ENCODE data around the gene PHACTR2. TPM values are rescaled to one million over a fixed set of nuclear protein-coding genes. Genes with fewer than 3 reads are reported as not detected.
"Not testable (repeated sequence)": the region's sequence is repeated elsewhere in the genome, so short reads cannot be mapped to it uniquely, and the experiment has no call there.

Gene PHACTR2
- total RNA-seq, 4 donors from 2014 or later: 50.8 to 102 (median 65.1) TPM

DNA sequence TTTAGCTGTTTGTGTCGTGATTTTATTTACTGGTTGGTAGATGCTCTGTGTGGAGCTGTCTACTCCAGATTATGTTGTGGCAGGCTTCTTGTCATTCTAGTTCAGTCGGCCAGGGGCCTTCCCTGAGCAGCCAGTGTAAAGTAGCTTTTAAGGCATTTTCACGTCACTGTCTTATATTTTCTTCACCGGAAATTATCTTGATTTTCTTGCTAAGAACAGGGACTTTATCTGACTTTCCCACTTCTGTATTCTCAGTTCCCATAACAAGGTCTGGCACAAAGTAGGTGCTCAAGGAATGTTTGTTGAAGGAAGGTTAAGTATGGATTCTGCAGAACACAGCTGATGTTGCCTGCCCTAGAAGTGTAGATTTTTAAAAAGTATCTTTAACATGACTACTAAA is 166.2 kb downstream of the PHACTR2 start:
- TF ChIP-seq, protein P1, sequence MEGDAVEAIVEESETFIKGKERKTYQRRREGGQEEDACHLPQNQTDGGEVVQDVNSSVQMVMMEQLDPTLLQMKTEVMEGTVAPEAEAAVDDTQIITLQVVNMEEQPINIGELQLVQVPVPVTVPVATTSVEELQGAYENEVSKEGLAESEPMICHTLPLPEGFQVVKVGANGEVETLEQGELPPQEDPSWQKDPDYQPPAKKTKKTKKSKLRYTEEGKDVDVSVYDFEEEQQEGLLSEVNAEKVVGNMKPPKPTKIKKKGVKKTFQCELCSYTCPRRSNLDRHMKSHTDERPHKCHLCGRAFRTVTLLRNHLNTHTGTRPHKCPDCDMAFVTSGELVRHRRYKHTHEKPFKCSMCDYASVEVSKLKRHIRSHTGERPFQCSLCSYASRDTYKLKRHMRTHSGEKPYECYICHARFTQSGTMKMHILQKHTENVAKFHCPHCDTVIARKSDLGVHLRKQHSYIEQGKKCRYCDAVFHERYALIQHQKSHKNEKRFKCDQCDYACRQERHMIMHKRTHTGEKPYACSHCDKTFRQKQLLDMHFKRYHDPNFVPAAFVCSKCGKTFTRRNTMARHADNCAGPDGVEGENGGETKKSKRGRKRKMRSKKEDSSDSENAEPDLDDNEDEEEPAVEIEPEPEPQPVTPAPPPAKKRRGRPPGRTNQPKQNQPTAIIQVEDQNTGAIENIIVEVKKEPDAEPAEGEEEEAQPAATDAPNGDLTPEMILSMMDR (IDR thresholded peaks at IDR 0.05): no peak
- no peak for DNase-seq (ENCODE audit: low spot score)
- no peak for ATAC-seq (ENCODE audit: low FRiP score)

DNA sequence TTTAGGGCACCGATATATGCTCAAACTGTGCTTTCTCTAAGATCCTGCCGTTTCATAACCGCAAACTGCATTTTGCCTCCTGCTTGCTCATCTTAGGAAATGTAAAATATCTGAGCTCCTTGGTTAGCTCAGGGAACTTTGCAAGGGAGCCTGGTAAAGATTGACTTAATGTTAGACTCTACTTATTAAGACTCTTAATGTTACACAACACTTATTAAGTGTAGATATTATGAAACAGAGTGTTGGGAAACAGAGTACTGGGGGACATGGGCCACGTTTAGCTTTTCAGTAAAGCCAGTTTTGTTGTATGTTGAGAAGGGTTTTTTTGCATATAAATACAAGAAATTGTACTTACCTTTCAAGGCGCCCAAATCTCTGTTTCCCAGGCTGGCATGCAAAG is 167.3 kb downstream of the PHACTR2 start:
- ATAC-seq (ENCODE audit: low FRiP score): no peak
- TF ChIP-seq, protein P1 (IDR thresholded peaks at IDR 0.05): no peak
- no peak for DNase-seq (ENCODE audit: low spot score)

GRCh38 chr6:143851706-143852105 is 173.9 kb downstream of the PHACTR2 start:
- DNase-seq (ENCODE audit: low spot score); ATAC-seq (ENCODE audit: low FRiP score): not testable (repeated sequence)

DNA sequence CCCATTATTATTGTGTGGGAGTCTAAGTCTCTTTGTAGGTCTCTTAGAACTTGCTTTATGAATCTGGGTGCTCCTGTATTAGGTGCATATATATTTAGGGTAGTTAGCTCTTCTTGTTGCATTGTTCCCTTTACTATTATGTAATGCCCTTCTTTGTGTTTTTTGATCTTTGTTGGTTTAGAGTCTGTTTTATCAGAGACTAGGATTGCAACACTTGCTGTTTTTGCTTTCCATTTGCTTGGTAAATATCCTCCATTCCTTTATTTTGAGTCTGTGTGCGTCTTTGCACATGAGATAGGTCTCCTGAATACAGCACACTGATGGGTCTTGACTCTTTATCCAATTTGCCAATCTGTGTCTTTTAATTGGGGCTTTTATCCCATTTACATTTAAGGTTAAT is 177.3 kb downstream of the PHACTR2 start:
- not testable (repeated sequence) for ATAC-seq (ENCODE audit: low FRiP score); DNase-seq (ENCODE audit: low spot score)

DNA sequence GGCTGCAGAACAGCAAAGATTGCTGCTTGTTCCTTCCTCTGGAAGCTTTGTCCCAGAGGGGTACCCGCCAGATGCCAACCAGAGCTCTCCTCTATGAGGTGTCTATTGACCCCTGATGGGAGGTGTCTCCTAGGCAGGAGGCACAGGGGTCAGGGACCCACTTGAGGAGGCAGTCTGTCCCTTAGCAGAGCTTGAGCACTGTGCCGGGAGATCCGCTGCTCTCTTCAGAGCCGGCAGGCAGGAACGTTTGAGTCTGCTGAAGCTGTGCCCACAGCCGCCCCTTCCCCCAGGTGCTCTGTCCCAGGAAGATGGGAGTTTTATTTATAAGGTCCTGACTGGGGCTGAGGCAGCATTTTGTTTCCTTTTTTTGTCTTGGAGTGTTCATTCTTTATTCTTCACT is 179.0 kb downstream of the PHACTR2 start:
- not testable (repeated sequence) for DNase-seq (ENCODE audit: low spot score); ATAC-seq (ENCODE audit: low FRiP score)

GRCh38 chr6:143857651-143858050 is 179.9 kb downstream of the PHACTR2 start:
- ATAC-seq (ENCODE audit: low FRiP score): no peak
- no peak for DNase-seq (ENCODE audit: low spot score)
- TF ChIP-seq, protein P1 (IDR thresholded peaks at IDR 0.05): no peak

DNA sequence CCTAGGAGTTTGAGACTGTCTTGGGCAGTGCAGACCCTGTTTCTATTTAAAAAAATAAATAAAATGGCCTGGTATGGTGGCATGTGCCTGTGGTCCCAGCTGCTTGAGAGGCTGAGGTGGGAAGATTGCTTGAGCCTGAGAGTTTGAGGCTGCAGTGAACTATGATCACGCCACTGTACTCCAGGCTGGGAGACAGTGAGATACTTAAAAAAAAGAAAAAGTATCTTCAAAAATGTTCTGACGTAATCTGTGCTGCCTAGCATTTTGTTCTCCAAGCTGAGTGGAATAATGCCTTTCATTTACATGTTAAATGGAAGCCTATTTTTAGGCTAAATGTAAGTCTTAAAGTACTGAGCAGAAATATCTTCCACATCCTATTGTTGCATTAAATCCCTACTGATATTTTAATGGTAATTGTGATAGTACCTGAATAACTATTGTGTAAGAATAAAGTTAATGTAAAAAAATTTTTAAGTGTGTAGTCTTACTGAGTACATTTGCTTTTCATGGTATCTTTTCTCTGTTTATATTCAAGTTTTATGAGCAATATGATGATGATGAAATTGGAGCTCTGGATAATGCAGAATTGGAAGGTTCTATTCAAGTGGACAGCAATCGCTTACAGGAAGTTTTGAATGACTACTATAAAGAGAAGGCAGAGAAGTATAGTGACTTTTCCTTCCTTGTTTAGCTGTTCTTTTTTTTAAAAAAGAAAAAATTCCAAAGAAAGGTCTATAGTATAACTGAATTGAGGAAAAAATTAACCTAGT is 182.3 kb downstream of the PHACTR2 start:
- TF ChIP-seq, protein P1 (IDR thresholded peaks at IDR 0.05): no peak
- DNase-seq (ENCODE audit: low spot score) (no peak), ATAC-seq (ENCODE audit: low FRiP score) (no peak)

DNA sequence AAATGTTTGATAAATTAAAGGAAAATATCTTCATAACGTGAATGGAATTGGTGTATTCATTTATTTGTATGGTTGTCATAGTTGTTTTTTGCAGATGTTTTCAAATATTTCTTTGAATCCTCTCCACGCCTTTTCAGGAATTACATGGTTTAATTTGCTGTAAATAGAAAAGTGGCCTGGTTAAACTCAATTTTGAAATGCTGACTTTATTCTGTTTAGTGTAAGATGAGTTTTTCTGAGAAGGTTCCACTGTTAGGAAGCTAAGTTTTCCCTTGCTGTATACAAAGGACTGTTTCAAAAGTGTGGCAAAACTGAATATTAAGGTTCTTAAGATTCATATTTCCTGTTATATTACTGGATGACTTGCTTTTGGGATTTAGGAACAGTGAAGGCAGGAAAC is 186.0 kb downstream of the PHACTR2 start:
- TF ChIP-seq, protein P1 (IDR thresholded peaks at IDR 0.05): no peak
- DNase-seq (ENCODE audit: low spot score) (no peak), ATAC-seq (ENCODE audit: low FRiP score) (no peak)

- no peak for DNase-seq (ENCODE audit: low spot score)
- no peak for ATAC-seq (ENCODE audit: low FRiP score)
- TF ChIP-seq, protein P1 (IDR thresholded peaks at IDR 0.05): no peak
These were observed 186.5 kb downstream of the PHACTR2 start, which contains the start of gene ZC2HC1B for GRCh38 chr6:143864234-143864633. TSS of gene ZC2HC1B (plus strand) at chr6:143864474. CDS start at chr6:143864540, 66 bp downstream.
